Suprapubic skin (tissue), 4 donors: ENCODE results near the gene OR2AT4. TPM values are rescaled to one million over a fixed set of nuclear protein-coding genes. Genes with fewer than 3 reads are reported as not detected.

Experiments
- DNase-seq, 2 donors: peaks; one replicate each; pipeline ENCODE4 v3.0.0-alpha.2; 2019; ENCODE audit warnings: low spot score in 2 of 2
- H3K27ac ChIP-seq: fragments of 200-600 bp; sonication (generic); one replicate; pipeline ENCODE4 v1.5.1; 2019
- H3K27me3 ChIP-seq: fragments of 200-600 bp; sonication (generic); one replicate; pipeline ENCODE4 v1.5.1; 2019
- H3K36me3 ChIP-seq: fragments of 200-600 bp; sonication (generic); one replicate; pipeline ENCODE4 v1.5.1; 2019
- H3K4me1 ChIP-seq: fragments of 200-600 bp; sonication (generic); one replicate; pipeline ENCODE4 v1.5.1; 2019
- H3K4me3 ChIP-seq: fragments of 200-600 bp; sonication (generic); one replicate; pipeline ENCODE4 v1.5.1; 2019; ENCODE audit warnings: mild to moderate bottlenecking
- H3K9me3 ChIP-seq: fragments of 200-600 bp; sonication (generic); one replicate; pipeline ENCODE4 v1.5.1; 2019
- EP300 ChIP-seq: sonication (generic); formaldehyde crosslinking; IDR thresholded peaks from one replicate; pipeline ENCODE4 v1.6.1; 2017; ENCODE audit warnings: antibody characterized with exemption
- POLR2A ChIP-seq, 2 donors: fragments of 450-650 bp; IDR thresholded peaks; one replicate each; pipeline ENCODE4 v1.6.1; 2017; ENCODE audit warnings: antibody characterized with exemption in 2 of 2, mild to moderate bottlenecking in 2 of 2, moderate library complexity in 2 of 2
- POLR2AphosphoS5 ChIP-seq, 3 donors: sonication (generic); formaldehyde crosslinking; IDR thresholded peaks; one replicate each; pipeline ENCODE4 v1.6.1; 2017; ENCODE audit warnings: antibody characterized with exemption in 3 of 3
- WGBS: methylation state at CpG from one replicate; pipeline ENCODE4 v1.1.5; 2018; 5-methylcytosine and 5-hydroxymethylcytosine counted together
- total RNA-seq, 4 donors: library from RNA; depleted of rRNA; stranded (reverse); fragments of >200 nt; gene quantifications; one replicate each; pipeline ENCODE4 v1.1.0, GENCODE V29; 2016
- TF ChIP-seq, protein P1 (sequence below), 2 donors: fragments of 200-600 bp in 1 of 2; fragments of 450-650 bp in 1 of 2; sonication (generic) in 1 of 2; IDR thresholded peaks; one replicate each; pipeline ENCODE4 v1.5.1; 2016 to 2019; ENCODE audit warnings: antibody characterized with exemption in 2 of 2, mild to moderate bottlenecking in 1 of 2, moderate library complexity in 1 of 2

Gene OR2AT4
- total RNA-seq, 4 donors from 2014 or later = not detected

DNA sequence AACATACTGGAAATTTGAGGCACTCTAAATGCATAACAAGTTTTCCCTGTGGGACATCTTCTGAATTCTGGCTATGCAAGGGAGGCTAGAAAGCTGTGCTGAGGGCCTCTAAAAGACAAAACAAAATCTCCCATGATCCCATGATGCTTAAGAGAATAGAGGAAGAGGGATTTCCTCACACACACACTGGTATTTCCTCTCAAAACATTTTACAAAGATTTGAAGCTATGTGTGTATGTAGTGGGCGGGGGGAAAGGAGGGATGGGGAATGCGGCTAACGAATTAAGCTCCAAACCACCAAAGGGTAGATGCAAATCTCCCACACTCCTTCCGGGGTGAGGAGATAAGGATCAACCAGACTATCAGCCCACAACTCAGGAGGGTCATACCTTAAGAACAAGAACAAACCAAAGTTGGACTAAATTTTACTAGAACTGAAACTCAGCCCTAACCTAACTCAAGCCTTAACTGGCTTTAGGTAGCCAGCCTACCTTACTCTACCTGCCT lies 6.0 kb downstream of the OR2AT4 start:
- H3K27me3 ChIP-seq = peaks cover 17% of the 10 kb centered on the region
- H3K27ac ChIP-seq = no peak overlapping the region
- DNase-seq = no peak
- TF ChIP-seq, protein P1, sequence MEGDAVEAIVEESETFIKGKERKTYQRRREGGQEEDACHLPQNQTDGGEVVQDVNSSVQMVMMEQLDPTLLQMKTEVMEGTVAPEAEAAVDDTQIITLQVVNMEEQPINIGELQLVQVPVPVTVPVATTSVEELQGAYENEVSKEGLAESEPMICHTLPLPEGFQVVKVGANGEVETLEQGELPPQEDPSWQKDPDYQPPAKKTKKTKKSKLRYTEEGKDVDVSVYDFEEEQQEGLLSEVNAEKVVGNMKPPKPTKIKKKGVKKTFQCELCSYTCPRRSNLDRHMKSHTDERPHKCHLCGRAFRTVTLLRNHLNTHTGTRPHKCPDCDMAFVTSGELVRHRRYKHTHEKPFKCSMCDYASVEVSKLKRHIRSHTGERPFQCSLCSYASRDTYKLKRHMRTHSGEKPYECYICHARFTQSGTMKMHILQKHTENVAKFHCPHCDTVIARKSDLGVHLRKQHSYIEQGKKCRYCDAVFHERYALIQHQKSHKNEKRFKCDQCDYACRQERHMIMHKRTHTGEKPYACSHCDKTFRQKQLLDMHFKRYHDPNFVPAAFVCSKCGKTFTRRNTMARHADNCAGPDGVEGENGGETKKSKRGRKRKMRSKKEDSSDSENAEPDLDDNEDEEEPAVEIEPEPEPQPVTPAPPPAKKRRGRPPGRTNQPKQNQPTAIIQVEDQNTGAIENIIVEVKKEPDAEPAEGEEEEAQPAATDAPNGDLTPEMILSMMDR (IDR thresholded peaks at IDR 0.05) = no peak
- no peak for TF ChIP-seq POLR2AphosphoS5 (IDR thresholded peaks at IDR 0.05)
- no peak for TF ChIP-seq POLR2A (IDR thresholded peaks at IDR 0.05)
- TF ChIP-seq EP300 = no peak
- H3K36me3 ChIP-seq = no peaks in the 10 kb centered on the region
- no peaks in the 10 kb centered on the region for H3K4me1 ChIP-seq
- no peaks in the 10 kb centered on the region for H3K9me3 ChIP-seq
- WGBS = 86% methylated on average over 4 of the region's 4 CpGs
- H3K4me3 ChIP-seq = no peak overlapping the region

DNA sequence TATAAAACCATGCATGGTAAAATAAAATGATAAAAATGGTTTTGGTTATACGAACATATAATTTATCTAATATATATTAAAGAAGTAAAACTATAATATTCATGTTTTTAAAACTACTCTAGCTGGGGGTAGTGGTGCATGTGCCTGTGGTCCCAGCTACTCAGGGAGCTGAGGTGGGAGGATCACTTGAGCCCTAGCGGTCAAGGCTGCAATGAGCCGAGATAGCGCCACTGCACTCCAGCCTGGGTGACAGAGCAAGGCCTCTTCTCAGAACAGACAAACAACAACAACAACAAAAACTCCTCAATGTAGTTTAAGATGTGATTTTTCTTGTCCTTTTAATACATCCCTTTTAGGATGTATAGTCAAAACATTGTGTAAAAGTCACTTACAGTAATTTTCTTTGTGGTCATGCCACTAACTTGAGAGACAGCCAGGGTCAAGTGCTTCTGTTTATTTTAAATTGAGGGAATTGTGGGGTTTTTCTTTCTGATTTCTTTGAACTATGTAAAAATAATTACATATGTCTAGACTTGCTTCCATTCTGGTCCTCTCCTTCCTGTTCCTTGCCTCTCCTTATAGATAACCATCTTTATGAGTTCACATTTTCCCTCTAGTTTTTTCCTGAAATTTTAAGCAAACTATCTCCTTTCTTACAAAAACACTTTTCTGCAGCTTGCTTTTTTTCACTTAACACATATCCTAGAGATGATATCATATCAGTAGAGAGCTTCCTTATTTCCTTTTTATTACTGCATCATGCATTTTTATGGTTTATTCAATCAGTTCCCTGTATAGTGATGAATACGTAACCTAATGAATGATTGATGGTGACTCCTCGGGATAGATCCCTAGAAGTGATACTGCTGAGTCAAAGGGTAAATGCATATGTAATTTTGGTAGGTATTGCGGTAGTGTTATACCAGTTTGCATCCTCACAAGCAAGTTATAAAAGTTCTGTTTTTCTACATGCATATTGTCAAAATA lies 9.1 kb downstream of the OR2AT4 start:
- no peak for TF ChIP-seq POLR2AphosphoS5 (IDR thresholded peaks at IDR 0.05)
- no peak for TF ChIP-seq POLR2A (IDR thresholded peaks at IDR 0.05)
- TF ChIP-seq, protein P1 (IDR thresholded peaks at IDR 0.05) = no peak
- TF ChIP-seq EP300 = no peak
- Histone ChIP-seq H3K9me3 (no peaks in the 10 kb centered on the region), H3K4me1 (no peaks in the 10 kb centered on the region), H3K36me3 (no peaks in the 10 kb centered on the region), H3K27me3 (peaks cover 12% of the 10 kb centered on the region), H3K4me3 (no peak overlapping the region), H3K27ac (no peak overlapping the region)
- WGBS = 62% methylated on average over 7 of the region's 7 CpGs
- no peak for DNase-seq

DNA sequence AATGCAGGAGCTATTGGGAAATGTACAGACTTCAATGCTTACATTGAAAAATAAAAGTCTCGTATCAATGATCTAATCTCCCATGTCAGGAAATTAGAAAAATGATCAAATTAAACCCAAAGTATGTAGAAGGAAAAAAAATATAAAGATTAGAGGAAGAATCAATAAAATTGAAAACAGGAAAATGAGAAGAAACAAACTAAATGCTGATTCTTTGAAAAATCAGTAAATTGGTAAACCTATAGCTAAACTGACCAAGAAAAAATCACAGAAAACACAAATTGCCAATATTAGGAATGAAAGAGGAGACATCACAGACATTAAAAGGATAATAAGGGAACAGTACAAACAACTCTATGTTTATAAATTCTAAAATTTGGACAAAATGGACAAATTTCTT lies 11.8 kb downstream of the OR2AT4 start:
- Histone ChIP-seq H3K36me3 (no peaks in the 10 kb centered on the region), H3K4me1 (no peaks in the 10 kb centered on the region), H3K27ac (no peak overlapping the region), H3K9me3 (no peaks in the 10 kb centered on the region), H3K4me3 (no peak overlapping the region), H3K27me3 (peaks cover 12% of the 10 kb centered on the region)
- WGBS = 76% methylated on average over 1 of the region's 1 CpG
- TF ChIP-seq POLR2A (IDR thresholded peaks at IDR 0.05) (no peak), EP300 (no peak), POLR2AphosphoS5 (IDR thresholded peaks at IDR 0.05) (no peak)
- TF ChIP-seq, protein P1 (IDR thresholded peaks at IDR 0.05) = no peak
- DNase-seq = no peak

DNA sequence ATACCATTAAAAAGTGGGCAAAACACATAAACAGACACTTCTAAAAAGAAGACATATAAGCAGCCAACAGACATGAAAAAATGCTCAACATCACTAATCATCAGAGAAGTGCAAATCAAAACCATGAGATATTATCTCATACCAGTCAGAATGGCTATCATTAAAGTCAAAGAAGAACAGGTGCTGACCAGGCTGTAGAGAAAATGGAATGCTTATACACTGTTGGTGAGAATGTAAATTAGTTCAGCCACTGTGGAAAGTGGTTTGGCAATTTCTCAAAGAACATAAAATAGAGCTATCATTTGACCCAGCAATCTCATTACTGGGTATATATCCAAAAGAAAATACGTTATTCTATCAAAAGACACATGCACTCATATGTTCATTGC lies 13.5 kb downstream of the OR2AT4 start:
- Histone ChIP-seq H3K27ac (no peak overlapping the region), H3K9me3 (no peaks in the 10 kb centered on the region), H3K4me1 (no peaks in the 10 kb centered on the region), H3K36me3 (no peaks in the 10 kb centered on the region), H3K4me3 (no peak overlapping the region), H3K27me3 (peaks cover 9% of the 10 kb centered on the region)
- no peak for TF ChIP-seq POLR2A (IDR thresholded peaks at IDR 0.05)
- TF ChIP-seq POLR2AphosphoS5 (IDR thresholded peaks at IDR 0.05) = no peak
- TF ChIP-seq, protein P1 (IDR thresholded peaks at IDR 0.05) = no peak
- TF ChIP-seq EP300 = no peak
- 69% methylated on average over 1 of the region's 1 CpG for WGBS
- no peak for DNase-seq

DNA sequence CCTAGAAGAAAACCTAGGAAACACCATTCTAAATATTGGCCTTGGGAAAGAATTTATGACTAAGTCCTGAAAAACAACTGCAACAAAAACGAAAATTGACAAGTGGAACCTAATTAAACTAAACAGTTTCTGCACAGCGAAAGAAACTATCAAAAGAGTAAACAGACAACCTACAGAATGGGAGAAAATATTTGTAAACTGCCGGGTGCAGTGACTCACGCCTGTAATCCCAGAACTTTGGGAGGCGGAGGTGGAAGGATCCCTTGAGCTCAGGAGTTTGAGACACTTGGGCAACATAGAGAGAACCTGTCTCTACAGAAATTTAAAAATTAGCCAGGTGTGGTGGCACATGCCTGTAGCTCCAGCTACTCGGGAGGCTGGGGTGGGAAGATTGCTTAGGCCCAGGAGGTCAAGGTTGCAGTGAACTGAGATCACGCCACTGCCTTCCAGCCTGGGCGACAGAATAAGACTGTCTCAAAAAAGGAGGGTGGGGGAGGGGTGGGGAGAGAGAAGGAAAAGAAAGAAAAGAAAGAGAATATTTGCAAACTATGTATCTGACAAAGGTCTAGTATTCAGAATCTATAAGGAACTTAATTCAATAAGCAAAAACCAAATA lies 14.0 kb downstream of the OR2AT4 start:
- Histone ChIP-seq H3K9me3 (no peaks in the 10 kb centered on the region), H3K27me3 (peaks cover 9% of the 10 kb centered on the region), H3K4me1 (no peaks in the 10 kb centered on the region), H3K36me3 (no peaks in the 10 kb centered on the region), H3K4me3 (no peak overlapping the region), H3K27ac (no peak overlapping the region)
- DNase-seq = no peak
- TF ChIP-seq, protein P1 (IDR thresholded peaks at IDR 0.05) = no peak
- TF ChIP-seq EP300 (no peak), POLR2AphosphoS5 (IDR thresholded peaks at IDR 0.05) (no peak), POLR2A (IDR thresholded peaks at IDR 0.05) (no peak)
- 85% methylated on average over 8 of the region's 8 CpGs for WGBS
